Kidney (tissue), 14 donors: ENCODE results near the gene RPS4Y1. TPM values are rescaled to one million over a fixed set of nuclear protein-coding genes. Genes with fewer than 3 reads are reported as not detected.

Source experiments
- DNase-seq, 5 donors: peaks; one replicate each; pipeline ENCODE4 v3.0.0-alpha.2; 2013 to 2020
- FAIRE-seq: peaks from 2 replicates; lab custom pipeline; 2012; peaks lifted over from hg19 to GRCh38; lab: Jason Lieb, UNC
- H3K27ac ChIP-seq, 2 donors: one replicate each; pipeline ENCODE4 v1.7.0; 2013; ENCODE audit warnings: low read depth in 2 of 2, low read length in 2 of 2, inconsistent platforms in 1 of 2
- H3K27me3 ChIP-seq: one replicate; pipeline ENCODE4 v1.7.1; 2013; ENCODE audit warnings: low read length, inconsistent platforms; ENCODE audit not compliant: control insufficient read depth, insufficient read depth
- H3K36me3 ChIP-seq, 3 donors: one replicate each; pipeline versions ENCODE4 v1.7.0 to v1.7.1; 2013; ENCODE audit warnings: low read length in 3 of 3, control low read depth in 1 of 3, inconsistent platforms in 1 of 3; ENCODE audit not compliant: insufficient read depth in 3 of 3, control insufficient read depth in 2 of 3
- H3K4me1 ChIP-seq, 3 donors: one replicate each; pipeline versions ENCODE4 v1.7.0 to v1.7.1; 2013; ENCODE audit warnings: low read length in 3 of 3, inconsistent platforms in 1 of 3, low read depth in 1 of 3; ENCODE audit not compliant: control insufficient read depth in 2 of 3, insufficient read depth in 2 of 3
- H3K4me3 ChIP-seq, 3 donors: one replicate each; pipeline versions ENCODE4 v1.7.0 to v1.8.1; 2013; ENCODE audit warnings: low read length in 3 of 3, control low read depth in 1 of 3, inconsistent platforms in 1 of 3
- H3K9ac ChIP-seq, 3 donors: one replicate each; pipeline versions ENCODE4 v1.7.0 to v1.7.1; 2013; ENCODE audit warnings: low read length in 3 of 3, control low read depth in 1 of 3, inconsistent platforms in 1 of 3
- H3K9me3 ChIP-seq, 3 donors: one replicate each; pipeline versions ENCODE4 v1.7.0 to v1.7.1; 2013; ENCODE audit warnings: low read length in 3 of 3, control low read depth in 1 of 3, inconsistent platforms in 1 of 3; ENCODE audit not compliant: control insufficient read depth in 2 of 3, insufficient read depth in 1 of 3
- CTCF ChIP-seq: IDR thresholded peaks from 3 replicates; pipeline ENCODE4 v1.5.1; 2012; ENCODE audit warnings: mild to moderate bottlenecking, moderate library complexity, borderline replicate concordance; ENCODE audit not compliant: insufficient read depth; ENCODE audit errors: extremely low read depth
- intact Hi-C: fragments of 100-400 bp; cut with DNase I; formaldehyde crosslinking; loops from one replicate; pipeline ENCODE4 v1.11.1; 2022
- polyA plus RNA-seq: library from polyadenylated mRNA; stranded (reverse); fragments of 350-450 nt; fragmentation: Illumina TruSeq; extraction: RNeasy Lipid Tissue Mini Kit (QIAGEN cat#74804); gene quantifications from one replicate; pipeline ENCODE4 v1.2.3, GENCODE V29; 2014; ENCODE audit warnings: low read depth, low replicate concordance; ENCODE audit not compliant: insufficient read depth
- total RNA-seq: library from RNA; stranded (reverse); fragmentation: NEBNext Ultra II Directional; extraction: Animal tissue kit (Norgen Biotek cat#: 25700); gene quantifications from one replicate; pipeline ENCODE4 v1.2.1, GENCODE V29; 2021
- donor health status: control.
- donor health status: control.
- donor health status: control.
- donor health status: control.
- donor health status: control.
- donor health status: DM: yes; HTN: yes; CAD: no.
- donor health status: Normal renal cell carcinoma (clear cell type).

Gene RPS4Y1
- total and polyA plus RNA-seq, 2 donors from 2014 or later: 602 TPM; not detected in 1

- no peak overlapping the region for H3K9ac ChIP-seq
- FAIRE-seq (no peak), DNase-seq (no peak)
- H3K4me3 ChIP-seq: no peak overlapping the region
- TF ChIP-seq CTCF: no peak
- H3K27me3 ChIP-seq: no peaks in the 10 kb centered on the region
- no peak overlapping the region for H3K27ac ChIP-seq
- intact Hi-C loops: no loop called here
- no peaks in the 10 kb centered on the region for H3K9me3 ChIP-seq
- H3K36me3 ChIP-seq: no peaks in the 10 kb centered on the region
- no peaks in the 10 kb centered on the region for H3K4me1 ChIP-seq
These were observed 42.2 kb downstream of the RPS4Y1 start for GRCh38 chrY:2883561-2883960.

GRCh38 chrY:2885880-2886279 lies 44.5 kb downstream of the RPS4Y1 start:
- Histone ChIP-seq H3K4me3 (no peak overlapping the region), H3K9me3 (no peaks in the 10 kb centered on the region), H3K36me3 (no peaks in the 10 kb centered on the region), H3K4me1 (no peaks in the 10 kb centered on the region), H3K27ac (no peak overlapping the region), H3K27me3 (no peaks in the 10 kb centered on the region), H3K9ac (no peak overlapping the region)
- no peak for TF ChIP-seq CTCF
- intact Hi-C loops: no loop called here
- DNase-seq (peak in 1 of 5 donors; percentile 13), FAIRE-seq (no peak)

GRCh38 chrY:2887386-2887785 lies 46.0 kb downstream of the RPS4Y1 start:
- no peak for FAIRE-seq
- intact Hi-C loops: no loop called here
- Histone ChIP-seq H3K36me3 (no peaks in the 10 kb centered on the region), H3K4me1 (no peaks in the 10 kb centered on the region), H3K9ac (no peak overlapping the region), H3K9me3 (no peaks in the 10 kb centered on the region), H3K27ac (no peak overlapping the region), H3K27me3 (no peaks in the 10 kb centered on the region), H3K4me3 (no peak overlapping the region)
- DNase-seq: no peak
- TF ChIP-seq CTCF: no peak

DNA sequence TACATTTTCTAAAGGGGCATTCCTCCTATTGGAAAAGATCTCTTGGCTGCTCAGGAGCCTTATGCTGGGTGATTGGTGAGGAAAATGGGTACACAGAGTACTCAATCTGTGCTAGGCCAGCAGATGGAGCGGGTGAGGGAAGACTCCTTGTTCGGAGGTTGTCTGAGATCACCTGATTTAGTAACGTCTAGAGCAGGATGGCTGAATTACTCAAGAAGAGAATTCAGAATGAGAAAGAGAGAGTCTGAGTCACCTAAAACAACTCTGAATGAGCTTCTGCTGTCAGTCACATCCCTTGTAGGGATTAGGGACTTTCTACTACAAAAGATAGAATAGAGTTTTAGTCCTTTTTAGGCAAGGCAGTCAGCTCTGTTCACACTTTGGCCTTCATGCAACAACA lies 46.6 kb downstream of the RPS4Y1 start:
- Histone ChIP-seq H3K4me1 (no peaks in the 10 kb centered on the region), H3K36me3 (no peaks in the 10 kb centered on the region), H3K9ac (no peak overlapping the region), H3K27ac (no peak overlapping the region), H3K27me3 (no peaks in the 10 kb centered on the region), H3K4me3 (no peak overlapping the region), H3K9me3 (no peaks in the 10 kb centered on the region)
- FAIRE-seq (no peak), DNase-seq (no peak)
- TF ChIP-seq CTCF: no peak
- intact Hi-C loops: no loop called here
